Astrocyte (in vitro differentiated cells and primary cell): ENCODE data around the gene GREB1L. TPM values are rescaled to one million over a fixed set of nuclear protein-coding genes. Genes with fewer than 3 reads are reported as not detected.
"Not testable (repeated sequence)": the region's sequence is repeated elsewhere in the genome, so short reads cannot be mapped to it uniquely, and the experiment has no call there.

Source experiments
- DNase-seq: peaks from one replicate; pipeline ENCODE4 v3.0.0-alpha.2; 2010; ENCODE audit warnings: low read depth
- FAIRE-seq: peaks from 2 replicates; lab custom pipeline; 2011; peaks lifted over from hg19 to GRCh38; lab: Jason Lieb, UNC
- H2AFZ ChIP-seq: 2 replicates; pipeline ENCODE4 v1.6.0; 2012; ENCODE audit warnings: low read depth, low read length, inconsistent platforms
- H3K27ac ChIP-seq: 2 replicates; pipeline ENCODE4 v1.5.1; 2011; ENCODE audit warnings: low read depth, low read length, inconsistent platforms
- H3K27me3 ChIP-seq: 2 replicates; pipeline ENCODE4 v1.6.0; 2011; ENCODE audit warnings: low read length, inconsistent platforms; ENCODE audit not compliant: insufficient read depth
- H3K36me3 ChIP-seq: 2 replicates; pipeline ENCODE4 v1.5.1; 2011; ENCODE audit warnings: low read length, inconsistent platforms; ENCODE audit not compliant: insufficient read depth
- H3K4me1 ChIP-seq: 2 replicates; pipeline ENCODE4 v1.5.1; 2011; ENCODE audit warnings: low read length, inconsistent platforms; ENCODE audit not compliant: insufficient read depth
- H3K4me2 ChIP-seq: 2 replicates; pipeline ENCODE4 v1.6.0; 2012; ENCODE audit warnings: low read length, inconsistent platforms
- H3K4me3 ChIP-seq: 2 replicates; pipeline ENCODE4 v1.5.1; 2011; ENCODE audit warnings: low read depth, mild to moderate bottlenecking, low read length, inconsistent platforms; ENCODE audit not compliant: insufficient read depth
- H3K79me2 ChIP-seq: 2 replicates; pipeline ENCODE4 v1.6.0; 2012; ENCODE audit warnings: mild to moderate bottlenecking, low read length, inconsistent platforms; ENCODE audit not compliant: insufficient read depth
- H3K9ac ChIP-seq: 2 replicates; pipeline ENCODE4 v1.6.0; 2012; ENCODE audit warnings: mild to moderate bottlenecking, low read length, inconsistent platforms
- H3K9me3 ChIP-seq: 2 replicates; pipeline ENCODE4 v1.5.1; 2012; ENCODE audit warnings: low read depth, mild to moderate bottlenecking, low read length, inconsistent platforms; ENCODE audit not compliant: insufficient read depth
- H4K20me1 ChIP-seq: 2 replicates; pipeline ENCODE4 v1.6.0; 2012; ENCODE audit warnings: low read length, inconsistent platforms; ENCODE audit not compliant: insufficient read depth
- H3K27ac Mint-ChIP-seq: one replicate; pipeline ENCODE4 v1.8.0; 2021; ENCODE audit warnings: mild to moderate bottlenecking, mixed read lengths; ENCODE audit not compliant: unreplicated experiment
- H3K27me3 Mint-ChIP-seq: one replicate; pipeline ENCODE4 v1.8.0; 2021; ENCODE audit warnings: low read depth, mixed read lengths; ENCODE audit not compliant: unreplicated experiment
- H3K36me3 Mint-ChIP-seq: one replicate; pipeline ENCODE4 v1.8.0; 2021; ENCODE audit warnings: low read depth, mixed read lengths; ENCODE audit not compliant: unreplicated experiment
- H3K4me1 Mint-ChIP-seq: one replicate; pipeline ENCODE4 v1.8.0; 2021; ENCODE audit warnings: low read depth, mixed read lengths; ENCODE audit not compliant: unreplicated experiment
- H3K4me3 Mint-ChIP-seq: one replicate; pipeline ENCODE4 v1.8.0; 2021; ENCODE audit warnings: mild to moderate bottlenecking, moderate library complexity, mixed read lengths; ENCODE audit not compliant: unreplicated experiment
- H3K9me3 Mint-ChIP-seq: one replicate; pipeline ENCODE4 v1.8.0; 2021; ENCODE audit warnings: mild to moderate bottlenecking, mixed read lengths; ENCODE audit not compliant: unreplicated experiment
- EZH2 ChIP-seq: IDR thresholded peaks from 2 replicates; pipeline ENCODE4 v1.6.1; 2012; ENCODE audit warnings: mild to moderate bottlenecking, low read length, inconsistent platforms; ENCODE audit not compliant: insufficient read depth
- total RNA-seq: library from RNA; stranded (reverse); gene quantifications from 2 replicates; pipeline ENCODE4 v1.2.1, GENCODE V29; 2021
- TF ChIP-seq, protein P1 (sequence below): IDR thresholded peaks from 2 replicates; pipeline ENCODE4 v1.5.1; 2011; ENCODE audit warnings: low read depth, mild to moderate bottlenecking, inconsistent platforms, low read length, moderate library complexity; ENCODE audit not compliant: insufficient read depth

Gene GREB1L
- total RNA-seq, 1 donor from 2014 or later = 16.2 TPM

DNA sequence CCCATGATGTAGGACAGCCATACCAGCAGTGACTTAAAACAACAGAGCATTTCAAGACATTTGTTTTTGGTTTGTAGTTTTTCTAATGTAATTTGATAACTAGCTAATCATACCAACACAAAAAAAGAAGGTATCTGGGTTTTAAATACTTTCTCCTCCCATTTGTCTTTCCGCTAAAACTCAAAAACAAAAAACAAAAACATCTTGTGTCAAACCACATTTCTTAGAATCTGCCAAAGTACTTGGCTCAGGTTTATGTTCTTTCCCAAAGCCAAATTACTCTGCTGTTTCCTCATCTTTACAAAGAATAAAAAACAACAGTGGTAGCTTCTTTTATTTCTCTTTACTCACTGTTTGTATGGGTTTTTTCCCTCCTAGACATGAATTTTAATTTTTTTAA, 71.5 kb downstream of the GREB1L start:
- Histone ChIP-seq H3K9ac (no peak overlapping the region), H3K27me3 (no peaks in the 10 kb centered on the region), H4K20me1 (no peaks in the 10 kb centered on the region), H3K79me2 (no peaks in the 10 kb centered on the region), H3K9me3 (no peaks in the 10 kb centered on the region), H3K4me1 (peaks cover 8% of the 10 kb centered on the region), H3K36me3 (no peaks in the 10 kb centered on the region), H2AFZ (no peak overlapping the region), H3K4me3 (no peak overlapping the region), H3K27ac (no peak overlapping the region), H3K4me2 (no peak overlapping the region)
- FAIRE-seq (no peak), DNase-seq (no peak)
- H3K36me3 Mint-ChIP-seq = no peaks in the 10 kb centered on the region
- no peak overlapping the region for H3K4me3 Mint-ChIP-seq
- no peaks in the 10 kb centered on the region for H3K27me3 Mint-ChIP-seq
- no peaks in the 10 kb centered on the region for H3K9me3 Mint-ChIP-seq
- TF ChIP-seq, protein P1, sequence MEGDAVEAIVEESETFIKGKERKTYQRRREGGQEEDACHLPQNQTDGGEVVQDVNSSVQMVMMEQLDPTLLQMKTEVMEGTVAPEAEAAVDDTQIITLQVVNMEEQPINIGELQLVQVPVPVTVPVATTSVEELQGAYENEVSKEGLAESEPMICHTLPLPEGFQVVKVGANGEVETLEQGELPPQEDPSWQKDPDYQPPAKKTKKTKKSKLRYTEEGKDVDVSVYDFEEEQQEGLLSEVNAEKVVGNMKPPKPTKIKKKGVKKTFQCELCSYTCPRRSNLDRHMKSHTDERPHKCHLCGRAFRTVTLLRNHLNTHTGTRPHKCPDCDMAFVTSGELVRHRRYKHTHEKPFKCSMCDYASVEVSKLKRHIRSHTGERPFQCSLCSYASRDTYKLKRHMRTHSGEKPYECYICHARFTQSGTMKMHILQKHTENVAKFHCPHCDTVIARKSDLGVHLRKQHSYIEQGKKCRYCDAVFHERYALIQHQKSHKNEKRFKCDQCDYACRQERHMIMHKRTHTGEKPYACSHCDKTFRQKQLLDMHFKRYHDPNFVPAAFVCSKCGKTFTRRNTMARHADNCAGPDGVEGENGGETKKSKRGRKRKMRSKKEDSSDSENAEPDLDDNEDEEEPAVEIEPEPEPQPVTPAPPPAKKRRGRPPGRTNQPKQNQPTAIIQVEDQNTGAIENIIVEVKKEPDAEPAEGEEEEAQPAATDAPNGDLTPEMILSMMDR = no peak
- TF ChIP-seq EZH2 = no peak
- H3K4me1 Mint-ChIP-seq = peaks cover 14% of the 10 kb centered on the region
- H3K27ac Mint-ChIP-seq = no peak overlapping the region

DNA sequence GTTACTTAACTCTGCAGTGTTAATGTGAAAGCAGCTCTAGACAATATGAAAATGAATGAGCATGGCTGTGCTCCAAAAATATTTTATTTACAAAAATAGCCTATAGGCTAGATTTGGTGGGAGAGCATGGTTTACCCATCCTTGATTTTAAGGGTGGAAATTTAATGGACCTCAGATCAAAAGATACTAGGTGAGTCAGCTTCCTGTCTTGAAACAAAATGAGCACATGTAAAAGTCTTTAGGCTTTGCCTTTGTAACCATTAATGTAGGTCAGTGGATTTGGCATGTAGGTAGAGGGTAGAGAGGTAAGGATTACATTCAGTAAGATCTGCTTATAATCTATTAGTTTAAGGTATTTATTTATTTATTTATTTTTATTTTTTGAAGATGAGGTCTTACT, 72.7 kb downstream of the GREB1L start:
- Histone ChIP-seq H2AFZ (no peak overlapping the region), H3K79me2 (no peaks in the 10 kb centered on the region), H3K9ac (no peak overlapping the region), H3K4me1 (peaks cover 8% of the 10 kb centered on the region), H3K9me3 (no peaks in the 10 kb centered on the region), H3K36me3 (no peaks in the 10 kb centered on the region), H3K27me3 (no peaks in the 10 kb centered on the region), H4K20me1 (no peaks in the 10 kb centered on the region), H3K4me3 (no peak overlapping the region), H3K4me2 (no peak overlapping the region), H3K27ac (no peak overlapping the region)
- no peaks in the 10 kb centered on the region for H3K27me3 Mint-ChIP-seq
- H3K36me3 Mint-ChIP-seq = no peaks in the 10 kb centered on the region
- TF ChIP-seq EZH2 = no peak
- TF ChIP-seq, protein P1 = no peak
- no peak overlapping the region for H3K27ac Mint-ChIP-seq
- H3K4me3 Mint-ChIP-seq = no peak overlapping the region
- H3K4me1 Mint-ChIP-seq = peaks cover 14% of the 10 kb centered on the region
- FAIRE-seq = no peak
- no peaks in the 10 kb centered on the region for H3K9me3 Mint-ChIP-seq
- peak; percentile 27 for DNase-seq

DNA sequence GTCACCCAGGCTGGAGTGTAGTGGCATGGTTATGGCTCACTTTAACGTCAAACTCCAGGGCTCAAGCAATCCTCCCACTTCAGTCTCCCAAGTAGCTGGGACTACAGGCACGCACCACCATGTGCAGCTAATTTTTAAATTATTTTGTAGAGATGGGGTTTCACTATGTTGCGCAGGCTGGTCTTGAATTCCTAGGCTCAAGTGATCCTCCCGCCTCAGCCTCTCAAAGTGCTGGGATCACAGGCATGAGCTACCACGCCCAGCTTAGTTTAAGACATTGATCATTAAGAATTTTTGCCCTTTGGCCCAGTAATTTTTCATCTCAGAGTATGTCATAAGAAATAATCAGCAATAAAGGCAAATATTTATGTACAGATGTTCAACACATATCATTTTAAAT, 73.1 kb downstream of the GREB1L start:
- H2AFZ ChIP-seq, H3K27me3 ChIP-seq, H3K4me3 Mint-ChIP-seq, H3K79me2 ChIP-seq, H3K27me3 Mint-ChIP-seq, H3K27ac ChIP-seq, H3K9me3 ChIP-seq, H3K36me3 ChIP-seq, H3K4me1 ChIP-seq, H3K4me3 ChIP-seq, H3K4me2 ChIP-seq, H3K36me3 Mint-ChIP-seq, H3K9me3 Mint-ChIP-seq, H4K20me1 ChIP-seq, FAIRE-seq, DNase-seq, H3K9ac ChIP-seq: not testable (repeated sequence)
- H3K27ac Mint-ChIP-seq = peak overlapping the region; percentile 80
- peaks cover 14% of the 10 kb centered on the region for H3K4me1 Mint-ChIP-seq
